GM12891 (cell line): ENCODE data around the gene TNS3.

Source experiments
- DNase-seq: peaks from one replicate; pipeline ENCODE4 v3.0.0; 2011; ENCODE audit warnings: low spot score; ENCODE audit not compliant: insufficient read length
- FAIRE-seq: peaks from 2 replicates; lab custom pipeline; 2011; peaks lifted over from hg19 to GRCh38; lab: Jason Lieb, UNC
- PAX5 ChIP-seq: IDR thresholded peaks from 2 replicates; pipeline ENCODE4 v1.6.1; 2011; ENCODE audit warnings: low read length, moderate library complexity, mild to moderate bottlenecking; ENCODE audit not compliant: insufficient read depth, severe bottlenecking
- POLR2A ChIP-seq: IDR thresholded peaks from 2 replicates; pipeline ENCODE4 v1.6.1; 2011; ENCODE audit warnings: low read depth, low read length, control low read depth
- POLR2AphosphoS5 ChIP-seq: IDR thresholded peaks from 2 replicates; pipeline ENCODE4 v1.6.1; 2011; ENCODE audit warnings: low read depth, low read length, control low read depth
- POU2F2 ChIP-seq: IDR thresholded peaks from 2 replicates; pipeline ENCODE4 v1.6.1; 2011; ENCODE audit warnings: low read depth, mild to moderate bottlenecking, control low read depth, low read length, moderate library complexity
- SPI1 ChIP-seq: IDR thresholded peaks from 2 replicates; pipeline ENCODE4 v1.6.1; 2011; ENCODE audit warnings: low read depth, low read length, control low read depth
- TAF1 ChIP-seq: IDR thresholded peaks from 2 replicates; pipeline ENCODE4 v1.6.1; 2011; ENCODE audit warnings: low read depth, low read length, control low read depth

Gene TNS3

GRCh38 chr7:47371733-47372368 is 210.1 kb downstream of the TNS3 start:
- DNase-seq, result no peak
- FAIRE-seq, result no peak
- no peak for TF ChIP-seq SPI1
- no peak for TF ChIP-seq POLR2AphosphoS5
- no peak for TF ChIP-seq TAF1
- no peak for TF ChIP-seq POU2F2
- TF ChIP-seq POLR2A, result no peak
- TF ChIP-seq PAX5, result no peak

DNA sequence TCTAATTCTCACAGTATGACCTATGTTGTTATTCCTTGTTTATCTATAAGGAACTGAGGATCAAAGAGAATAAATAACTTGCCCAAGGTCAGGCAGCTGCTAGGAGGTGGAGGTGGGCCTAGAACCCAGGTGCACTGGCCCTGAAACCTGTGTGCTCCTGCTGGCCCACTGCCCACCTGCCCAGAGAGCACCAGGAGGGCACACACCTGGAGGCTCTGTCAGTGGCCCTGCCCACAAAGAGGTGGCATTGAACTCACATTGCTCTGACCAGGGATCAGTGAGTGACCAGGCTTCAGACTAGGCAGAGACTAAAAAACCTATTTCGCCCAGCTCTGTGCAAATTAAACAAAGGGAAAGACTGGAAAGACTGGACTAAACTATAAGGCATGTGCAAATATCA is 210.6 kb downstream of the TNS3 start:
- FAIRE-seq, result no peak
- no peak for DNase-seq
- TF ChIP-seq SPI1, result no peak
- no peak for TF ChIP-seq PAX5
- no peak for TF ChIP-seq POLR2AphosphoS5
- no peak for TF ChIP-seq POU2F2
- TF ChIP-seq TAF1, result no peak
- TF ChIP-seq POLR2A, result no peak

GRCh38 chr7:47370461-47371042 is 211.4 kb downstream of the TNS3 start:
- no peak for DNase-seq
- TF ChIP-seq SPI1, result no peak
- TF ChIP-seq POLR2AphosphoS5, result no peak
- TF ChIP-seq POU2F2, result no peak
- no peak for TF ChIP-seq POLR2A
- TF ChIP-seq TAF1, result no peak
- TF ChIP-seq PAX5, result no peak

GRCh38 chr7:47369736-47370135 is 212.2 kb downstream of the TNS3 start:
- TF ChIP-seq POU2F2, result no peak
- TF ChIP-seq PAX5, result no peak
- TF ChIP-seq TAF1, result no peak
- no peak for TF ChIP-seq SPI1
- no peak for TF ChIP-seq POLR2A
- TF ChIP-seq POLR2AphosphoS5, result no peak
- no peak for FAIRE-seq
- no peak for DNase-seq

More at GRCh38 chr7:47370461-47371042, 211.4 kb downstream of the TNS3 start:
- no peak for FAIRE-seq

- DNase-seq (no peak), FAIRE-seq (no peak)
- TF ChIP-seq PAX5 (no peak), POLR2A (no peak), TAF1 (no peak)
Observed at GRCh38 chr7:47368190-47368812, 213.6 kb downstream of the TNS3 start.

DNA sequence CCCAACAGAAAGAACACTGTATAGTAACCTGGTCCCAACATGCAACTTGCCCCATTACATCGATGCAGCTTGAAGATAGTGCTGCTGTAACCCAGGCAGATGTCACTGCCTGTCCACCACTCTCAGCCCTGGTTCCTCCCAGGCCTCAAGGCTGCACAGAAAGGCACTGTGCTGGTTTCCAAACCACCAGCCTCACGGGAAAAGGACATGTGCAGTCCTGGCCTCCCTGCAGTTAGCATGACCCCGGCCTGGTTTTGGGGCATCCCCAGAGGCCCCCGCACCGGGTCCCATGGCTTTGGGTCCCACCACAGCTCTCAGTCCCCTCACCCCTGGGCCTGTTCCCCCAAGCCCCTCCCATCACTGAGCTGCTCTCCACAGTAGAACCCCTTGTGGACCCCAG is 214.5 kb downstream of the TNS3 start:
- TF ChIP-seq SPI1 (no peak), TAF1 (no peak), POLR2AphosphoS5 (no peak), PAX5 (no peak), POLR2A (no peak), POU2F2 (no peak)
- DNase-seq (no peak), FAIRE-seq (no peak)

DNA sequence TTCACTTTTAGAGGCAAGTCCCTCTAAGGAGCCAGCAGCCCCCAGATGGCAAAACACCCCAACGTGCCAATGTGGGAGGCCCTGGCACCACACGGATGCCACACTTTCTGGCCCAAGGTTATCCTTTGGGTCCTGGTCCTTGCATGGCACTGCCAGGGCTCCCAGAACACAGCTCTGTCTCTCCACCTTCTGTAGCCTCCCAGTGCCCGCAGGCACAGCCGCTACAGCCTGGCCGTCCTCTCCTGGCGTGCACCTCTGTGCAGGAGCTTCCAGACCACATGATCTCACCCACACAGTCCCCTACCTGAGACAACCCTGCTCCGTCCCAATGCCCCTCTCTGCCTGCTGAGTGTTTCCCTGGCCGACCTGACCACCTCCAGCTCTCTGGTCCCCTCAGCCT is 215.0 kb downstream of the TNS3 start:
- DNase-seq (no peak), FAIRE-seq (no peak)
- TF ChIP-seq PAX5 (no peak), SPI1 (no peak), POU2F2 (no peak), POLR2A (no peak), TAF1 (no peak), POLR2AphosphoS5 (no peak)

DNA sequence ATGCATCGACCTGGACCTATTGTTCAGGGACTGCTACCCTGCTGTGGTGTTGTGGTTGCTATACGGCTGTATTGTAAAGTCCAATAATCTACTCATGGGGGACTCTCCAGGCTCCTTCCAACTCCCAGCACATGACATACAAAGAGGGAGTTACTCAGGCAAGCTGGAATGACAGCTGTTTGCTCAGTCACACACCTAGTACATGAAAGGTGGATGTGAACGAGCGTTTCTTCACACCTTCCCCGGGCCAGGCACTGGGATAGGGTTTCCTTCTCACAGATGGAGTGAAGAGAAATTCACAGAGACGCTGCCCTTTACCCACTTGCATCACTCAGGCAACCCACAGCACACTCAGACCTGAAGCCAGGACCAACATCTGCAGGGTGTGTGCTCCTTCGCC is 215.7 kb downstream of the TNS3 start:
- no peak for DNase-seq
- FAIRE-seq, result no peak

DNA sequence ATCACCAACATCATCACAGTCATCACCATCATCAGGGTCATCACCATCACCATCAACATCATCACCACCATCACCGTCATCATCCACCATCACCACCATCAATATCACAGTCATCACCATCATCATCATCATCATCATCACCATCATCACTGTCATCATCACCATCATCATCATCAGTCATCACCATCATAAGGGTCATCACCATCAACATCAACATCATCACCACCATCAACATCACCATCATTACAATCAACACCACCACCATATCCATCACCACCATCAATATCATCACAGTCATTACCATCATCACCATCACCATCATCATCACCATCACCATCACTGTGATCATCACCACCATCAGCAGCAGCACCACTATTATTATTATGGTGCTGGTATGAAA is 218.9 kb downstream of the TNS3 start:
- TF ChIP-seq SPI1, result no peak
- no peak for TF ChIP-seq POU2F2
- TF ChIP-seq PAX5, result no peak
- no peak for TF ChIP-seq TAF1
- TF ChIP-seq POLR2A, result no peak
- no peak for TF ChIP-seq POLR2AphosphoS5
- DNase-seq (no peak), FAIRE-seq (peak; percentile 16)

More for the DNA sequence above, 215.7 kb downstream of the TNS3 start:
- TF ChIP-seq POU2F2, result no peak
- TF ChIP-seq PAX5, result no peak
- TF ChIP-seq POLR2A, result no peak
- TF ChIP-seq POLR2AphosphoS5, result no peak
- TF ChIP-seq SPI1, result no peak
- no peak for TF ChIP-seq TAF1

DNA sequence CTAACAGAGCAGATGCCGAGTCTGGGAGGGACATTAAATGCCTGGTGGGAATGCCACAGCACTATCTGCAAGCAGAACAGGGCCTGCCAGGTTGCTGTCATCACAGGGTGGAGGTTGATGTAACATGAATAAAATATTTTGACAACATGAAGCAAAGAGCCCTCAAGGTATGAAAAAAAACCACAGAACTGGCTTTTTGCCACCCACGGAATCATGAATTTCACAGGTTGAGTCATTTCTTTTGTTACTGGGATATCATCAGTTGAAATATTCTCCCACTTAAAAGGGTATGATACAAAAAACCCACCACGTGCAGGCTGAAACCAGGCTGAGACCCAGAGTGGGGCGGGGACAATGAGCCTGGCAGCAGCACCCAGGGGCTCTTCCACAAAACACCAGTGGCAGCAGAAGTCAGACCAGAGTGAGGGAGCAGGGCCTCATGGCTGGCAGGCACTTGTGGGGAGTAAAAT is 220.1 kb downstream of the TNS3 start:
- TF ChIP-seq PAX5, result no peak
- TF ChIP-seq SPI1, result no peak
- TF ChIP-seq POLR2A, result no peak
- TF ChIP-seq POU2F2, result no peak
- FAIRE-seq (no peak), DNase-seq (no peak)
